WTC11 (cell line): ENCODE measurements around the gene ARHGAP26.

Experiments
- CTCF ChIP-seq: fragments of 200-600 bp; IDR thresholded peaks from 2 replicates; pipeline ENCODE4 v1.8.0; 2022; ENCODE audit warnings: antibody characterized with exemption
- E2F1 ChIP-seq: sonication (generic); formaldehyde crosslinking; IDR thresholded peaks from 2 replicates; pipeline ENCODE4 v1.8.0; 2022; ENCODE audit warnings: mild to moderate bottlenecking, missing genetic modification reagents

- TF ChIP-seq CTCF (no peak), E2F1 (no peak)
Measured at GRCh38 chr5:143111799-143112198, 341.6 kb downstream of the ARHGAP26 start.
